B cell (primary cell): ENCODE results near the gene ZDHHC14. TPM values are rescaled to one million over a fixed set of nuclear protein-coding genes. Genes with fewer than 3 reads are reported as not detected.

Source experiments
- ATAC-seq: fragments of 200-7000 bp; cut with Tn5 transposase; one replicate; pipeline ENCODE4 v1.10.0; 2021; ENCODE audit warnings: low read depth, mild to moderate bottlenecking, moderate number of reproducible peaks, moderate library complexity
- CTCF ChIA-PET: fragments of 350-600 bp; sonication (Branson Sonifier 250); formaldehyde crosslinking; loops from one replicate; lab custom pipeline; 2021; ENCODE audit warnings: antibody characterized with exemption, inconsistent platforms; lab: Charles Lee
- POLR2A ChIA-PET: fragments of 350-600 bp; sonication (Branson Sonifier 250); formaldehyde crosslinking; loops from one replicate; lab custom pipeline; 2021; ENCODE audit warnings: antibody characterized with exemption; lab: Charles Lee
- DNase-seq: peaks from one replicate; pipeline ENCODE4 v3.0.0; 2013
- H2AFZ ChIP-seq: 2 replicates; pipeline ENCODE4 v1.6.1; 2012; ENCODE audit warnings: mild to moderate bottlenecking, low read depth, low read length; ENCODE audit not compliant: insufficient read depth, poor library complexity, severe bottlenecking
- H3K27ac ChIP-seq, 2 donors: 1 replicate in 1 of 2; 2 replicates in 1 of 2; pipeline ENCODE4 v1.5.1; 2012 to 2013; ENCODE audit warnings: low read length in 2 of 2, mild to moderate bottlenecking in 2 of 2, moderate library complexity in 1 of 2
- H3K27me3 ChIP-seq, 4 experiments: fragments of 200-600 bp in 1 of 4; sonication (generic) in 1 of 4; replicated peaks in 1 of 4; 1 replicate in 2 of 4; 2 replicates in 2 of 4; pipeline versions ENCODE4 v1.6.1 to v1.7.0; 2013 to 2016; ENCODE audit warnings: low read length in 3 of 4, mild to moderate bottlenecking in 2 of 4, mixed read lengths in 1 of 4, moderate library complexity in 1 of 4; ENCODE audit not compliant: insufficient read depth in 4 of 4, control insufficient read depth in 3 of 4; ENCODE audit errors: control extremely low read depth in 1 of 4
- H3K36me3 ChIP-seq, 2 experiments: replicated peaks in 1 of 2; 1 replicate in 1 of 2; 2 replicates in 1 of 2; pipeline versions ENCODE4 v1.6.1 to v1.7.1; 2013; ENCODE audit warnings: low read length in 1 of 2; ENCODE audit not compliant: insufficient read depth in 2 of 2, control insufficient read depth in 1 of 2; ENCODE audit errors: control extremely low read depth in 1 of 2, extremely low read depth in 1 of 2
- H3K4me1 ChIP-seq, 2 donors: fragments of 200-600 bp in 1 of 2; sonication (generic) in 1 of 2; 1 replicate in 1 of 2; 2 replicates in 1 of 2; pipeline versions ENCODE4 v1.5.1 to v1.6.1; 2013 to 2017; ENCODE audit warnings: low read length in 2 of 2; ENCODE audit not compliant: control insufficient read depth in 2 of 2, insufficient read depth in 2 of 2
- H3K4me2 ChIP-seq: replicated peaks from 2 replicates; pipeline ENCODE3; 2012; ENCODE audit warnings: mild to moderate bottlenecking, low read depth, low read length; ENCODE audit not compliant: poor library complexity, severe bottlenecking
- H3K4me3 ChIP-seq, 5 experiments: fragments of 200-600 bp in 1 of 5; sonication (generic) in 1 of 5; 1 replicate in 3 of 5; 2 replicates in 2 of 5; pipeline versions ENCODE4 v1.5.1 to v1.7.0; 2011 to 2016; ENCODE audit warnings: low read length in 4 of 5, mild to moderate bottlenecking in 4 of 5, low read depth in 2 of 5, control low read depth in 1 of 5, moderate library complexity in 1 of 5; ENCODE audit not compliant: insufficient read depth in 1 of 5; ENCODE audit errors: control extremely low read depth in 1 of 5, extremely low read depth in 1 of 5
- H3K79me2 ChIP-seq: fragments of 200-600 bp; sonication (generic); one replicate; pipeline ENCODE4 v1.6.0; 2016; ENCODE audit warnings: low read length; ENCODE audit not compliant: control insufficient read depth, insufficient read depth
- H3K9ac ChIP-seq: fragments of 200-600 bp; sonication (generic); 2 replicates; pipeline ENCODE4 v1.6.1; 2017; ENCODE audit warnings: mild to moderate bottlenecking, low read length, moderate library complexity
- H3K9me3 ChIP-seq, 3 donors: one replicate each; pipeline versions ENCODE4 v1.6.1 to v1.7.1; 2013; ENCODE audit warnings: low read length in 2 of 3; ENCODE audit not compliant: control insufficient read depth in 2 of 3, insufficient read depth in 1 of 3; ENCODE audit errors: control extremely low read depth in 1 of 3
- H4K20me1 ChIP-seq: 2 replicates; pipeline ENCODE4 v1.6.0; 2012; ENCODE audit warnings: mild to moderate bottlenecking, low read length; ENCODE audit not compliant: insufficient read depth, control insufficient read depth, poor library complexity, severe bottlenecking
- H3K27ac Mint-ChIP-seq: one replicate; pipeline ENCODE4 v1.8.0; 2021; ENCODE audit warnings: mixed read lengths
- H3K27me3 Mint-ChIP-seq: one replicate; pipeline ENCODE4 v1.8.0; 2021; ENCODE audit warnings: mixed read lengths
- H3K4me1 Mint-ChIP-seq: one replicate; pipeline ENCODE4 v1.8.0; 2021; ENCODE audit warnings: mixed read lengths
- H3K4me3 Mint-ChIP-seq: one replicate; pipeline ENCODE4 v1.8.0; 2021; ENCODE audit warnings: mixed read lengths
- H3K9me3 Mint-ChIP-seq: one replicate; pipeline ENCODE4 v1.8.0; 2022; ENCODE audit warnings: mixed read lengths; ENCODE audit not compliant: insufficient read depth
- EZH2 ChIP-seq: IDR thresholded peaks from 2 replicates; pipeline ENCODE4 v1.6.1; 2012; ENCODE audit warnings: borderline replicate concordance, low read depth, mild to moderate bottlenecking, moderate library complexity, low read length; ENCODE audit not compliant: insufficient read depth, poor library complexity, severe bottlenecking
- WGBS: methylation state at CpG from one replicate; pipeline ENCODE4 v1.1.5; 2013; ENCODE audit warnings: missing lambda C conversion rate; ENCODE audit not compliant: insufficient coverage; 5-methylcytosine and 5-hydroxymethylcytosine counted together
- intact Hi-C: fragments of 100-400 bp; cut with micrococcal nuclease; formaldehyde crosslinking; loops from one replicate; pipeline ENCODE4 v1.10.0; 2022
- polyA plus RNA-seq: library from polyadenylated mRNA; depleted of rRNA; stranded (reverse); fragments of >200 nt; gene quantifications from 2 replicates; pipeline ENCODE4 v1.2.3, GENCODE V29; 2012
- total RNA-seq, 2 donors: library from RNA; stranded (reverse); fragments of 120-200 nt in 1 of 2; gene quantifications; 1 replicate in 1 of 2; 2 replicates in 1 of 2; pipeline versions ENCODE4 v1.2.3 to v1.2.4, GENCODE V29; 2013 to 2022
- TF ChIP-seq, protein P1 (sequence below): fragments of 200-600 bp; IDR thresholded peaks from one replicate; pipeline ENCODE4 v1.8.0; 2022; ENCODE audit warnings: antibody characterized with exemption, mild to moderate bottlenecking

Gene ZDHHC14
- total and polyA plus RNA-seq, 2 donors (not counting 1 experiment from before 2014, with no cell fraction given) = 8.8 to 50.4 TPM

DNA sequence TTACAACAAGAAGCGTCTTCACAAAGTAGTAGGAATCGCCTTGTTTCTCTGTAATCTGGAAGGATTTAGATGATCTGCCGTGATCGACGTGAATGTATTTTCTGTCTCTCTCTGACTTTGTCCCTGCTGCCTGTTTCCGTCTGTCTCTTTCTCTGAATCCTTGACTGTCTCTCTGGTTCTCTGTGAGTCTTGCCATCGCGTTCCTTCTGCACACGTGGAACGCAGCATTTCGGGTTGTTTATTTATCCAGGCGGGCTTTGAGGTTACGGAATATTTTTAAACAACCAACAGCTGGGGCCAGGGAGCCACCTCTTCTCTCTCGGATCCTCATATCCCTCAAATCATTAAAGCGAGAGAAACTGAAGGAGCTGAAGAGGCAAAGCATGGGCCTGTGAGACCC is 215.9 kb downstream of the ZDHHC14 start:
- no peak overlapping the region for H3K4me3 ChIP-seq
- Mint-ChIP-seq H3K27ac (peak overlapping the region; percentile 37), H3K4me3 (no peak overlapping the region), H3K9me3 (no peaks in the 10 kb centered on the region), H3K27me3 (no peaks in the 10 kb centered on the region), H3K4me1 (peaks cover 48% of the 10 kb centered on the region)
- TF ChIP-seq, protein P1, sequence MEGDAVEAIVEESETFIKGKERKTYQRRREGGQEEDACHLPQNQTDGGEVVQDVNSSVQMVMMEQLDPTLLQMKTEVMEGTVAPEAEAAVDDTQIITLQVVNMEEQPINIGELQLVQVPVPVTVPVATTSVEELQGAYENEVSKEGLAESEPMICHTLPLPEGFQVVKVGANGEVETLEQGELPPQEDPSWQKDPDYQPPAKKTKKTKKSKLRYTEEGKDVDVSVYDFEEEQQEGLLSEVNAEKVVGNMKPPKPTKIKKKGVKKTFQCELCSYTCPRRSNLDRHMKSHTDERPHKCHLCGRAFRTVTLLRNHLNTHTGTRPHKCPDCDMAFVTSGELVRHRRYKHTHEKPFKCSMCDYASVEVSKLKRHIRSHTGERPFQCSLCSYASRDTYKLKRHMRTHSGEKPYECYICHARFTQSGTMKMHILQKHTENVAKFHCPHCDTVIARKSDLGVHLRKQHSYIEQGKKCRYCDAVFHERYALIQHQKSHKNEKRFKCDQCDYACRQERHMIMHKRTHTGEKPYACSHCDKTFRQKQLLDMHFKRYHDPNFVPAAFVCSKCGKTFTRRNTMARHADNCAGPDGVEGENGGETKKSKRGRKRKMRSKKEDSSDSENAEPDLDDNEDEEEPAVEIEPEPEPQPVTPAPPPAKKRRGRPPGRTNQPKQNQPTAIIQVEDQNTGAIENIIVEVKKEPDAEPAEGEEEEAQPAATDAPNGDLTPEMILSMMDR = no peak
- no peak for TF ChIP-seq EZH2
- H3K4me1 ChIP-seq = peaks cover 36 to 57% of the 10 kb centered on the region in 2 donors
- no peaks in the 10 kb centered on the region for H4K20me1 ChIP-seq
- no peak overlapping the region for H2AFZ ChIP-seq
- H3K27me3 ChIP-seq = no peaks in the 10 kb centered on the region
- ATAC-seq (no peak), DNase-seq (no peak)
- no peak overlapping the region for H3K27ac ChIP-seq
- no peak overlapping the region for H3K4me2 ChIP-seq
- no peak overlapping the region for H3K9ac ChIP-seq
- intact Hi-C loops = loop anchor here (1.0 to 10.0 kb wide), 5 partner anchors 35 to 283 kb away; partner anchors contain the start of gene ZDHHC14
- H3K36me3 ChIP-seq = peaks cover 0 to 27% of the 10 kb centered on the region in 2 experiments
- ChIA-PET POLR2A (interaction anchor here (0.6 kb wide), 1 partner anchor 17 kb away, joined by 5 read pairs; no protein-coding TSS in a partner anchor), CTCF (interaction anchor here (0.5 to 5.1 kb wide), 20 partner anchors 8 to 282 kb away, joined by 3 to 27 read pairs (median 4); no protein-coding TSS in a partner anchor)
- peaks cover 2% of the 10 kb centered on the region for H3K79me2 ChIP-seq
- peaks cover 0 to 15% (median 0%) of the 10 kb centered on the region in 3 donors for H3K9me3 ChIP-seq
- WGBS = 98% methylated on average over 13 of the region's 15 CpGs
